GM18519 (cell line): ENCODE results near the gene CALML4.

Source experiments
- ATAC-seq: cut with Tn5 transposase; IDR thresholded peaks from one replicate; pipeline ENCODE4 v1.9.1; 2021; ENCODE audit warnings: mild to moderate bottlenecking, moderate library complexity; ENCODE audit not compliant: unreplicated experiment, low FRiP score

Gene CALML4

DNA sequence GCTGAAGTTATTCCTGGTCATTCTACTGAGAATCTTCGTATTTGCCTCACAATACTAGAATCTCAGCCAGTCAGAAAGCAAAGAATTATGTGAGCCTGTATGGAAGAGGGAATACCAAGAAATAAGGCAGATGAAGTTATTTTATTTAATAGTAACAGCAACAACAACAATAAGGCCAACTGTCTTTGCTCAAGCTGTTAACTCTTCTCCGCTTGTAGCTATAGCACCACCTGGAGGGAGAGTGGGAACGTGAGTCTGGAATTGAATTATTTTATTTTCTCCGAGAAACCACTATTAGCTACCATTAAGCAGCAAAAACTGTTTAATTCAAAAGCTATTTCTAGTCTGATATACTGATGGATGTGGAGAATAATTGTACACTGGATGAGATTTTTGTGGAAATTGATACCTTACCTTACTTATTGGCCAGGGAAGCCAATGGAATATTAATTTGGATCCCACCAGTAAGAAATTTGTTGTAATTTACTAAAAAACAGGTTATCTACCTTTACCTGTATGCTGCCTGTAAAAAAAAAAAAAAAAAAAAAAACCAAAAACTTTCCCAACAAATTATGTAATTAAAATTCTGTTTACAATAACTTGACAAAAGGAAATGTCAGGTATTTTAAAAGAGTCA, 50.1 kb downstream of the CALML4 start:
- ATAC-seq, result no peak

GRCh38 chr15:68152342-68152741, 52.8 kb downstream of the CALML4 start:
- ATAC-seq, result no peak

- no peak for ATAC-seq
These were observed 53.9 kb downstream of the CALML4 start for GRCh38 chr15:68151277-68151676.

DNA sequence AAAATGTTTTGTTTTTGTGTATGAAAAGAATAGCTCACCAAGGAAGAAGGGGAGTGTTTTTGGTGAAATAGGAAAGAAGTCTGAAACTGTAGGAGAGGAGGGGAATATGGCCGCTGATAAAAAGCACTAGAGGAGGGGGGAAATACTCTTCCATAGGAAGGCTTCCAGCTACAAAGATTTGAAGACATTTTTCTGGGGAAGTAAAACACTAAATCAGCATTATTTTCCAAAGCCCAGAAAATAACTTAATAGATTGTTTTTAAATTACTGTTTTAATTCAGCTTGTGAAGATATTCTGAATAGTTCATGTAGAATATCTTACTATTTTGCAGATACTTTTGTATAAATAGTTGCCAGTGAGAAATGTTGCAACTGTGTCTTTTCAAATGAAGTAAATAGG, 54.9 kb downstream of the CALML4 start:
- ATAC-seq, result no peak

DNA sequence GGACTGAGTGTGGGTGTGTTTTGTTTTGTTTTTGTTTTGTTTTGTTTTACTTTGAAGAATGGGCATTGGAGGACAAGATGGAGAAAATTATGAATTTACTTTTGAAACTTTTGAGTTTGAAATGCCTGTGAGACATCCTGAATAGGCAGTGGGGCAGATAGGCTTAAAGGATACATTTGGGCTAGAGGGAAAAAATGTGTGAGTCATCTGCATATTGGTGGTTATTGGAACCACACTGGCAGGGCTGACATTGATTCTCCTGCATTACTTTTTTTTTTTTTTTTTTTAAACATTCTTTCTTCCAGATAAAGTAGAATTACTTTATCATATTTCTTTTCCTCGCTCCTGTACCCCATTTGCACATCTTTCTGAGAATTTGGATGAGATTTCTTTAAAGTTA, 56.1 kb downstream of the CALML4 start:
- ATAC-seq, result no peak

GRCh38 chr15:68148039-68148438, 57.1 kb downstream of the CALML4 start:
- ATAC-seq, result no peak

- no peak for ATAC-seq
These were observed 59.4 kb downstream of the CALML4 start for GRCh38 chr15:68145706-68146105.

GRCh38 chr15:68143785-68144184, 61.3 kb downstream of the CALML4 start:
- no peak for ATAC-seq

- no peak for ATAC-seq
These were observed 62.0 kb downstream of the CALML4 start for GRCh38 chr15:68143129-68143528.
